Measurements from ENCODE around the gene CAMSAP3.
"Not testable (repeated sequence)": the region's sequence is repeated elsewhere in the genome, so short reads cannot be mapped to it uniquely, and the experiment has no call there.

CAMSAP3 gene

GRCh38 chr19:7642295-7643030, 46.8 kb downstream of the CAMSAP3 start:
- peaks cover 13% of the 10 kb centered on the region for H3K27me3 ChIP-seq
- H3K4me3 ChIP-seq (ENCODE audit: low read depth, low read length), result no peak overlapping the region
- TF ChIP-seq CTCF (IDR thresholded peaks at IDR 0.05; ENCODE audit: low read depth, low read length), result no peak
- no peak for DNase-seq
- H3K9me3 ChIP-seq, result no peaks in the 10 kb centered on the region
- H3K36me3 ChIP-seq, result no peaks in the 10 kb centered on the region
- H3K4me1 ChIP-seq, result no peaks in the 10 kb centered on the region

- no peak for TF ChIP-seq CTCF (IDR thresholded peaks at IDR 0.05; ENCODE audit: low read depth, low read length)
- Histone ChIP-seq H3K9me3 (no peaks in the 10 kb centered on the region), H3K27me3 (peaks cover 8% of the 10 kb centered on the region), H3K4me1 (no peaks in the 10 kb centered on the region), H3K36me3 (no peaks in the 10 kb centered on the region), H3K4me3 (ENCODE audit: low read depth, low read length) (no peak overlapping the region)
- no peak for DNase-seq
Observed at GRCh38 chr19:7643031-7643415, 47.4 kb downstream of the CAMSAP3 start.

GRCh38 chr19:7643629-7644549, 48.2 kb downstream of the CAMSAP3 start:
- H3K4me1 ChIP-seq; DNase-seq; H3K27me3 ChIP-seq; H3K9me3 ChIP-seq; H3K4me3 ChIP-seq (ENCODE audit: low read depth, low read length); H3K36me3 ChIP-seq: not testable (repeated sequence)

GRCh38 chr19:7644550-7644877, 48.9 kb downstream of the CAMSAP3 start:
- Histone ChIP-seq H3K36me3 (no peaks in the 10 kb centered on the region), H3K27me3 (peaks cover 4% of the 10 kb centered on the region; the same call in 1 of the 2 replicates), H3K9me3 (no peaks in the 10 kb centered on the region), H3K4me1 (no peaks in the 10 kb centered on the region), H3K4me3 (ENCODE audit: low read depth, low read length) (no peak overlapping the region)
- TF ChIP-seq CTCF (IDR thresholded peaks at IDR 0.05; ENCODE audit: low read depth, low read length), result no peak
- DNase-seq, result no peak

GRCh38 chr19:7645163-7645562, 49.5 kb downstream of the CAMSAP3 start:
- Histone ChIP-seq H3K9me3 (no peaks in the 10 kb centered on the region), H3K4me3 (ENCODE audit: low read depth, low read length) (no peak overlapping the region), H3K36me3 (no peaks in the 10 kb centered on the region), H3K27me3 (peaks cover 4% of the 10 kb centered on the region; the same call in 1 of the 2 replicates), H3K4me1 (no peaks in the 10 kb centered on the region)
- DNase-seq, result no peak
- no peak for TF ChIP-seq CTCF (IDR thresholded peaks at IDR 0.05; ENCODE audit: low read depth, low read length)

- H3K4me1 ChIP-seq, result no peaks in the 10 kb centered on the region
- no peak for DNase-seq
- no peak overlapping the region for H3K4me3 ChIP-seq (ENCODE audit: low read depth, low read length)
- H3K36me3 ChIP-seq, result no peaks in the 10 kb centered on the region
- TF ChIP-seq CTCF (IDR thresholded peaks at IDR 0.05; ENCODE audit: low read depth, low read length), result no peak
- peaks cover 10% of the 10 kb centered on the region for H3K27me3 ChIP-seq
- H3K9me3 ChIP-seq, result no peaks in the 10 kb centered on the region
Observed at GRCh38 chr19:7645656-7646425, 50.2 kb downstream of the CAMSAP3 start.
